Large intestine (tissue), 3 donors: ENCODE measurements around the gene CLSTN2. TPM values are rescaled to one million over a fixed set of nuclear protein-coding genes. Genes with fewer than 3 reads are reported as not detected.

Experiments
- DNase-seq, 2 donors: peaks; one replicate each; pipeline versions ENCODE4 v3.0.0 to v3.0.0-alpha.2; 2013
- H3K27ac ChIP-seq: one replicate; pipeline ENCODE4 v1.5.1; 2013; ENCODE audit warnings: low read length
- H3K27me3 ChIP-seq: 2 replicates; pipeline ENCODE4 v1.6.1; 2013; ENCODE audit warnings: low read length; ENCODE audit not compliant: control insufficient read depth, insufficient read depth
- H3K36me3 ChIP-seq: 2 replicates; pipeline ENCODE4 v1.6.1; 2013; ENCODE audit warnings: low read length; ENCODE audit not compliant: control insufficient read depth, insufficient read depth
- H3K4me1 ChIP-seq: one replicate; pipeline ENCODE4 v1.6.1; 2013; ENCODE audit warnings: low read length; ENCODE audit not compliant: control insufficient read depth, insufficient read depth
- H3K4me3 ChIP-seq: one replicate; pipeline ENCODE4 v1.5.1; 2013; ENCODE audit warnings: low read length
- H3K9me3 ChIP-seq: one replicate; pipeline ENCODE4 v1.6.1; 2013; ENCODE audit warnings: mild to moderate bottlenecking, low read depth, low read length, moderate library complexity; ENCODE audit not compliant: control insufficient read depth
- WGBS: methylation state at CpG from one replicate; pipeline ENCODE4 v1.1.5; 2013; ENCODE audit warnings: low lambda C conversion rate; ENCODE audit not compliant: insufficient coverage; 5-methylcytosine and 5-hydroxymethylcytosine counted together
- polyA plus RNA-seq: library from polyadenylated mRNA; unstranded; fragments of 120-200 nt; gene quantifications from one replicate; pipeline ENCODE4 v1.2.1, GENCODE V29; 2013

CLSTN2 gene
- polyA plus RNA-seq, 1 donor = 1.8 TPM

GRCh38 chr3:140595295-140595694 lies 660.3 kb downstream of the CLSTN2 start:
- Histone ChIP-seq H3K4me1 (no peaks in the 10 kb centered on the region), H3K27ac (no peak overlapping the region), H3K27me3 (no peaks in the 10 kb centered on the region), H3K36me3 (no peaks in the 10 kb centered on the region), H3K4me3 (no peak overlapping the region), H3K9me3 (no peaks in the 10 kb centered on the region)
- no CpG with 5 or more reads among the region's 2 CpGs for WGBS
- DNase-seq = no peak

- no peaks in the 10 kb centered on the region for H3K27me3 ChIP-seq
- H3K27ac ChIP-seq = no peak overlapping the region
- H3K4me3 ChIP-seq = no peak overlapping the region
- DNase-seq = no peak
- WGBS = no CpG with 5 or more reads among the region's 3 CpGs
- H3K36me3 ChIP-seq = no peaks in the 10 kb centered on the region
- no peaks in the 10 kb centered on the region for H3K4me1 ChIP-seq
- H3K9me3 ChIP-seq = no peaks in the 10 kb centered on the region
Measured at GRCh38 chr3:140597364-140597763, 662.4 kb downstream of the CLSTN2 start.

DNA sequence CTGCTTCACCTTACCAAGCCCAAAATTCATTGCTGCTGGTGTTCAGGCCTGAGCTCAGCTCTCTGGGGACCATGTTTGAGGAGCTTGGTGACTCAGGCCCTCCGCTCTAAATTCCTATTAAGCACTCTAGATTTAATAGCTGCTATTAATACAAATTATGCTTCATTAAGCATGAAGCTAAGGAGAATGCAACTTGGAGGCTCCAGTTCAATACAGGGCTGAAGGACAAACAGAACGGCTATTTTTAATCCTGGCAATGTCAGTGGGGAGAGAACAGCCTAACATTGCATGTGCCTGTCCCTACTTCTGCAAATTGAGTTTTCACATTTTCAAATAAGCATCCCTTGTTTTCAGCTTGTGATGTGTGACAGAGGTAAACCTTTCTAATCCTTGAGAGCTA lies 662.8 kb downstream of the CLSTN2 start:
- Histone ChIP-seq H3K9me3 (no peaks in the 10 kb centered on the region), H3K4me1 (no peaks in the 10 kb centered on the region), H3K27ac (no peak overlapping the region), H3K4me3 (no peak overlapping the region), H3K27me3 (no peaks in the 10 kb centered on the region), H3K36me3 (no peaks in the 10 kb centered on the region)
- DNase-seq = no peak
- no CpG with 5 or more reads among the region's 2 CpGs for WGBS

- Histone ChIP-seq H3K9me3 (no peaks in the 10 kb centered on the region), H3K36me3 (no peaks in the 10 kb centered on the region), H3K27ac (no peak overlapping the region), H3K4me1 (no peaks in the 10 kb centered on the region), H3K4me3 (no peak overlapping the region), H3K27me3 (no peaks in the 10 kb centered on the region)
- no peak for DNase-seq
Measured at GRCh38 chr3:140599009-140599408, 664.0 kb downstream of the CLSTN2 start.

- Histone ChIP-seq H3K9me3 (no peaks in the 10 kb centered on the region), H3K4me1 (no peaks in the 10 kb centered on the region), H3K27me3 (no peaks in the 10 kb centered on the region), H3K36me3 (no peaks in the 10 kb centered on the region), H3K4me3 (no peak overlapping the region), H3K27ac (no peak overlapping the region)
- no peak for DNase-seq
- no CpG with 5 or more reads among the region's 1 CpG for WGBS
Measured at GRCh38 chr3:140599496-140599895, 664.5 kb downstream of the CLSTN2 start.

- DNase-seq = no peak
- Histone ChIP-seq H3K27me3 (no peaks in the 10 kb centered on the region), H3K27ac (no peak overlapping the region), H3K4me3 (no peak overlapping the region), H3K4me1 (no peaks in the 10 kb centered on the region), H3K9me3 (no peaks in the 10 kb centered on the region), H3K36me3 (no peaks in the 10 kb centered on the region)
- whole genome bisulfite sequencing = no CpG with 5 or more reads among the region's 3 CpGs
Measured at GRCh38 chr3:140601881-140602280, 666.9 kb downstream of the CLSTN2 start.

GRCh38 chr3:140602781-140603180 lies 667.8 kb downstream of the CLSTN2 start:
- Histone ChIP-seq H3K27me3 (no peaks in the 10 kb centered on the region), H3K27ac (no peak overlapping the region), H3K4me1 (no peaks in the 10 kb centered on the region), H3K4me3 (no peak overlapping the region), H3K9me3 (no peaks in the 10 kb centered on the region), H3K36me3 (no peaks in the 10 kb centered on the region)
- no peak for DNase-seq
- WGBS = no CpG with 5 or more reads among the region's 2 CpGs

DNA sequence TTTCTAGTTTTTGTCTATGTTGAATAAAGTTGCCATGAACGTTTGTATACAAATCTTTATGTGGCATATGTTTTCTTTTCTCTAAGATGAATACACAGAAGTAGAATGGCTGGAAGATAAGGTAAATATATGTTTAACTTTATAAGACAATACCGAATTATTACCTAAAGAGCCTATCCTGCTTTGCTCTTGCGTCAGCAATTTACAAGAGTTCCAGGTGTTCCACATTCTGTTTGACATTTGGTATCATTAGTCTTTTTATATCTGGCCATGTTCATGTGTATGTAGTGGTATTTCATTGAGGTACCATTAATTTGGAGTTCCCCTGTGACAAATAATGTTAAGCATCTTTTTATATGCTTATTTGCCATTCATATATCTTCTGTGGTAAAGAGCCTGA lies 668.8 kb downstream of the CLSTN2 start:
- Histone ChIP-seq H3K27ac (no peak overlapping the region), H3K27me3 (no peaks in the 10 kb centered on the region), H3K4me3 (no peak overlapping the region), H3K36me3 (no peaks in the 10 kb centered on the region), H3K4me1 (no peaks in the 10 kb centered on the region), H3K9me3 (no peaks in the 10 kb centered on the region)
- DNase-seq = no peak
- 92% methylated on average over 2 of the region's 3 CpGs for WGBS

- Histone ChIP-seq H3K27me3 (no peaks in the 10 kb centered on the region), H3K4me1 (no peaks in the 10 kb centered on the region), H3K27ac (no peak overlapping the region), H3K36me3 (no peaks in the 10 kb centered on the region), H3K4me3 (no peak overlapping the region), H3K9me3 (no peaks in the 10 kb centered on the region)
- no peak for DNase-seq
- WGBS = no CpG with 5 or more reads among the region's 3 CpGs
Measured at GRCh38 chr3:140610544-140610943, 675.6 kb downstream of the CLSTN2 start.

GRCh38 chr3:140614001-140614400 lies 679.0 kb downstream of the CLSTN2 start:
- H3K4me3 ChIP-seq = no peak overlapping the region
- H3K27me3 ChIP-seq = no peaks in the 10 kb centered on the region
- 80% methylated on average over 1 of the region's 1 CpG for WGBS
- no peaks in the 10 kb centered on the region for H3K9me3 ChIP-seq
- no peak overlapping the region for H3K27ac ChIP-seq
- no peak for DNase-seq
- no peaks in the 10 kb centered on the region for H3K4me1 ChIP-seq
- H3K36me3 ChIP-seq = no peaks in the 10 kb centered on the region

DNA sequence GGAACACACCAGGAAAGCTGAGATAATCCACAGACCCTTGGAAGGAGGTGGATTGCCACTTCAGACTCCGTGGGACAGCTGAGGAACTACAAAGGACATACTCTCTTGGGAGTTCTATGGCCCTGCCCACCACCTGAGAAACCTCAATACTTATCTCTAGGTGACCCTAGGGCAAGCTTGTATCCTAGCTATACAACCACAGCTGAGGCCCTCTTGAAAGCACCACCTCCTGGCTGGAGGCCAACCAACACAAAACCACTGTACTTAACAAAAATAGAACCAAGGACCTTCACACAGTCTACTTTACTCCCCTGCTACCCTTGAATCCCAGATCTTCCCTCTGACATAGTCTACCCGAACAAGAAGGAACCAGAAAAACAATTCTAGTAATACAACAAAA lies 682.1 kb downstream of the CLSTN2 start:
- no peak for DNase-seq
- Histone ChIP-seq H3K9me3 (no peaks in the 10 kb centered on the region), H3K27me3 (no peaks in the 10 kb centered on the region), H3K27ac (no peak overlapping the region), H3K4me3 (no peak overlapping the region), H3K36me3 (no peaks in the 10 kb centered on the region), H3K4me1 (no peaks in the 10 kb centered on the region)
- no CpG with 5 or more reads among the region's 2 CpGs for WGBS
